ENCODE results near the gene PCSK2. TPM values are rescaled to one million over a fixed set of nuclear protein-coding genes. Genes with fewer than 3 reads are reported as not detected.

The PCSK2 gene
- total RNA-seq, 1 experiment from 2014 or later = not detected

DNA sequence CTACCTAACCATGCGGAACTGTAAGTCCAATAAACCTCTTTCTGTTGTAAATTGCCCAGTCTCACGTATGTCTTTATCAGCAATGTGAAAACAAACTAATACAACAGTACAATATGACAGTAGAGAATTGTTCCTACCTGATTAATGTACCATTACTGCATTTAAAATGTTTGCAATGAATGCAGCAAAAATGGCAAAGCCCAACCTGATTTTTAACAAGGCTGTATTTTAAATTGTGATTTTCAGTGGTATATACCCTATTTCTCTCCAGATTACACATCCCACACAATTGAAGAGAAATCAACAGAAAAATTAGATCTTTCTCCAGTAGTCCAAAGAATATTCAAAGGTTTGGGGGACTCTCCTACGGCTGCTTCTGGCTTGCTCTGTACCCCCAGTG lies 3.3 kb upstream of the PCSK2 start:
- intact Hi-C loops (cut with micrococcal nuclease) = no loop called here
- no peaks in the 10 kb centered on the region for H3K4me1 Mint-ChIP-seq (ENCODE audit: insufficient read depth, unreplicated experiment)
- TF ChIP-seq, protein P1, sequence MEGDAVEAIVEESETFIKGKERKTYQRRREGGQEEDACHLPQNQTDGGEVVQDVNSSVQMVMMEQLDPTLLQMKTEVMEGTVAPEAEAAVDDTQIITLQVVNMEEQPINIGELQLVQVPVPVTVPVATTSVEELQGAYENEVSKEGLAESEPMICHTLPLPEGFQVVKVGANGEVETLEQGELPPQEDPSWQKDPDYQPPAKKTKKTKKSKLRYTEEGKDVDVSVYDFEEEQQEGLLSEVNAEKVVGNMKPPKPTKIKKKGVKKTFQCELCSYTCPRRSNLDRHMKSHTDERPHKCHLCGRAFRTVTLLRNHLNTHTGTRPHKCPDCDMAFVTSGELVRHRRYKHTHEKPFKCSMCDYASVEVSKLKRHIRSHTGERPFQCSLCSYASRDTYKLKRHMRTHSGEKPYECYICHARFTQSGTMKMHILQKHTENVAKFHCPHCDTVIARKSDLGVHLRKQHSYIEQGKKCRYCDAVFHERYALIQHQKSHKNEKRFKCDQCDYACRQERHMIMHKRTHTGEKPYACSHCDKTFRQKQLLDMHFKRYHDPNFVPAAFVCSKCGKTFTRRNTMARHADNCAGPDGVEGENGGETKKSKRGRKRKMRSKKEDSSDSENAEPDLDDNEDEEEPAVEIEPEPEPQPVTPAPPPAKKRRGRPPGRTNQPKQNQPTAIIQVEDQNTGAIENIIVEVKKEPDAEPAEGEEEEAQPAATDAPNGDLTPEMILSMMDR (IDR thresholded peaks at IDR 0.05; ENCODE audit: unreplicated experiment) = no peak
- no TSS peak for BruUV-seq (replicated peaks)
- H3K36me3 Mint-ChIP-seq (ENCODE audit: insufficient read depth, unreplicated experiment) = no peaks in the 10 kb centered on the region
- H3K9me3 Mint-ChIP-seq (ENCODE audit: unreplicated experiment) = no peaks in the 10 kb centered on the region
- H3K4me3 Mint-ChIP-seq (ENCODE audit: unreplicated experiment) = no peak overlapping the region
- DNase-seq (ENCODE audit: unreplicated experiment) = no peak
- peaks cover 74% of the 10 kb centered on the region for H3K27me3 Mint-ChIP-seq (ENCODE audit: insufficient read depth, unreplicated experiment)
- CTCF ChIA-PET = no interaction called here
- POLR2A ChIA-PET = no interaction called here
- no peak overlapping the region for H3K27ac Mint-ChIP-seq (ENCODE audit: low read depth, unreplicated experiment)

DNA sequence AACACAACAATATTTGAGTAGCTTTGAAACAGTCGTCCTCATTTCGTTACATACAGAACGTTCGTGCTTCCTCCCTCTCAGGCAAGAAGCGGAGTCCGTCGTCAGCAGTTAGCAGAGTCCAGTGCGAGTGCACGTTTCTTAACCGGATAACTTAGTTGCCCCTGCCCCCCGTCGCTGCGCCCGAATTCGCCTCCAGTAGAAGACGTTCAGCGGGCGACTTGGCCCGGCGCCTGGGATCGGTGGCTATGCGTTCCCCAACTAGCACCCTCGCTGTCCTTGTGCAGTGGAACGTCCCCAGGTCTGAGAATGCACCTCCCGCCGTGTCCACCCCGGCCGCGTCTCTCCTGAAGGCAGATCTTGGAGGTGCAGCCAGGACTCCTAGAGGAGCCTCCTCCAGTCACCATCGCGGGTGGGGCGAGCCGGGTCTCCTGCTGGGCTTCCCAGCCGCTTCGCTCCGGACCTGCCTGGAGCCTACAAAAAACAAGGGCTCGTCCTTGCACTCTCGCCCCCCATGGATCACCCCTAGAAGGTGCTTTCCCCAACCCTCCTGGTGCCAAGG lies 910 bp upstream of the PCSK2 start:
- DNase-seq (ENCODE audit: unreplicated experiment) = no peak
- H3K27ac Mint-ChIP-seq (ENCODE audit: low read depth, unreplicated experiment) = no peak overlapping the region
- intact Hi-C loops (cut with micrococcal nuclease) = no loop called here
- TF ChIP-seq, protein P1 (IDR thresholded peaks at IDR 0.05; ENCODE audit: unreplicated experiment) = no peak
- H3K9me3 Mint-ChIP-seq (ENCODE audit: unreplicated experiment) = no peaks in the 10 kb centered on the region
- no TSS peak for BruUV-seq (replicated peaks)
- peaks cover 87% of the 10 kb centered on the region for H3K27me3 Mint-ChIP-seq (ENCODE audit: insufficient read depth, unreplicated experiment)
- CTCF ChIA-PET = no interaction called here
- no peak overlapping the region for H3K4me3 Mint-ChIP-seq (ENCODE audit: unreplicated experiment)
- no peaks in the 10 kb centered on the region for H3K36me3 Mint-ChIP-seq (ENCODE audit: insufficient read depth, unreplicated experiment)
- H3K4me1 Mint-ChIP-seq (ENCODE audit: insufficient read depth, unreplicated experiment) = no peaks in the 10 kb centered on the region
- POLR2A ChIA-PET = no interaction called here

DNA sequence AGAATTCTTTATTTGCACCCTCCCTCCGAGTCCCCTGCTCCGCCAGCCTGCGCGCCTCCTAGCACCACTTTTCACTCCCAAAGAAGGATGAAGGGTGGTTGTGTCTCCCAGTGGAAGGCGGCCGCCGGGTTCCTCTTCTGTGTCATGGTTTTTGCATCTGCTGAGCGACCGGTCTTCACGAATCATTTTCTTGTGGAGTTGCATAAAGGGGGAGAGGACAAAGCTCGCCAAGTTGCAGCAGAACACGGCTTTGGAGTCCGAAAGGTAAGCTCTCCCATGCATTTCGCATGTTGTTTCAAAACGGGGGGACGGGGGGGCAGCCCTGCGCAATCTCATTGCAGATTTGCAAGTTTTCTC lies 357 bp downstream of the PCSK2 start:
- BruUV-seq (replicated peaks) = no TSS peak
- Mint-ChIP-seq H3K4me3 (ENCODE audit: unreplicated experiment) (no peak overlapping the region), H3K27me3 (ENCODE audit: insufficient read depth, unreplicated experiment) (peaks cover 75% of the 10 kb centered on the region), H3K9me3 (ENCODE audit: unreplicated experiment) (no peaks in the 10 kb centered on the region), H3K27ac (ENCODE audit: low read depth, unreplicated experiment) (no peak overlapping the region), H3K4me1 (ENCODE audit: insufficient read depth, unreplicated experiment) (no peaks in the 10 kb centered on the region), H3K36me3 (ENCODE audit: insufficient read depth, unreplicated experiment) (no peaks in the 10 kb centered on the region)
- CTCF ChIA-PET = no interaction called here
- TF ChIP-seq, protein P1 (IDR thresholded peaks at IDR 0.05; ENCODE audit: unreplicated experiment) = no peak
- no peak for DNase-seq (ENCODE audit: unreplicated experiment)
- intact Hi-C loops (cut with micrococcal nuclease) = no loop called here
- POLR2A ChIA-PET = no interaction called here

DNA sequence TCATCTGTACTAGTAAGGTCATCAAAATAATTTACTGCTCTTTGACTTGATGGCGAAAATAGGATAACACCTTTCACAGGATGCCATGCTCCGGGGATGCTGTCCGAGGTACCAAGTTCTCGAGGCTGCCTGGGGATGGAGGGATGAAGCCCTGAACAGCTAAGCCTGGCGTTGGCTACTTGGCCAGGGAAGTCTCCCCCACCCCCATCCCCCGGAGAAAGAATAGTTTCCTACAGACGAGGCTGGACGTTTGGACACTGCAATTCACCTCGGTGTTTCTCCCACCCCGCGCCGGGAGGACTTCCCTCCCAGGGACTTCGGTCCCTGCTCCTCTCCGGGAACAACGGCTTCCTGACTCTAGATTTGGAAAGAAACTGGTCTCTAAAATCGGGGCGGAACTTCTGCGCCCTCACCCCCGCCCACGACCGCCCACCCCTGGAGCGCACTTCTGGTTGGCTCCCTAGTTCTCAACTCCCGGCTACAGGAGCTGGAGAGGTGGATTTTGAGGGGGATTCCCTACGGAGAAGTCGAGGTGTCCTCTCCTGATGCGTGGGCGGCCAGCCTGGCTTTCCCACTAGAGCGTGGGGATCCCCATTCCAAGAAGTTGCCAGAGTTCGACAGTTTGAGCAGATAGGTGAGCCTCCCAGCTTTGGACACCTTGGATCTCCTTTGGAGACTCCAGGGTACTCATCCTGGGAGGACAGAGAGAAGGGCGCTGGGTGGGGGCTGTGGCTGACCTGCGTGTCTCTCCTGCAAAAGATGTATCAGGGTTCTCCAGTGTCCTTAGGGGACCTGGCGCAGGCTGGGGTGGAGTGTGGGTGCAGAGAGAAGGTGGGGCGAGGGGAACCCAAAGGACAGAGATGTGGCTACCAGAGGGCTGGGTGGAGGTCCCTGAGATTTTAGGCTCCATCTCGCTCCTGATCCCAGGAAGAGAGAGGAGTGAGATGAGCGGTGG lies 1.1 kb downstream of the PCSK2 start:
- intact Hi-C loops (cut with micrococcal nuclease) = no loop called here
- H3K27me3 Mint-ChIP-seq (ENCODE audit: insufficient read depth, unreplicated experiment) = peaks cover 67% of the 10 kb centered on the region

More for the DNA sequence above, 1.1 kb downstream of the PCSK2 start:
- H3K27ac Mint-ChIP-seq (ENCODE audit: low read depth, unreplicated experiment) = no peak overlapping the region
- no peaks in the 10 kb centered on the region for H3K36me3 Mint-ChIP-seq (ENCODE audit: insufficient read depth, unreplicated experiment)
- no TSS peak for BruUV-seq (replicated peaks)
- ChIA-PET CTCF (no interaction called here), POLR2A (no interaction called here)
- TF ChIP-seq, protein P1 (IDR thresholded peaks at IDR 0.05; ENCODE audit: unreplicated experiment) = no peak
- no peak overlapping the region for H3K4me3 Mint-ChIP-seq (ENCODE audit: unreplicated experiment)
- no peaks in the 10 kb centered on the region for H3K9me3 Mint-ChIP-seq (ENCODE audit: unreplicated experiment)
- H3K4me1 Mint-ChIP-seq (ENCODE audit: insufficient read depth, unreplicated experiment) = no peaks in the 10 kb centered on the region
- no peak for DNase-seq (ENCODE audit: unreplicated experiment)

All from MCF 10A (cell line).